ENCODE data around the gene ESR2. TPM values are rescaled to one million over a fixed set of nuclear protein-coding genes. Genes with fewer than 3 reads are reported as not detected.

The ESR2 gene
- total and polyA plus RNA-seq, 2 of the 8 experiments (the other 6 are each of a cell fraction or from before 2014, with no cell fraction given) = 0.19 to 0.23 TPM

DNA sequence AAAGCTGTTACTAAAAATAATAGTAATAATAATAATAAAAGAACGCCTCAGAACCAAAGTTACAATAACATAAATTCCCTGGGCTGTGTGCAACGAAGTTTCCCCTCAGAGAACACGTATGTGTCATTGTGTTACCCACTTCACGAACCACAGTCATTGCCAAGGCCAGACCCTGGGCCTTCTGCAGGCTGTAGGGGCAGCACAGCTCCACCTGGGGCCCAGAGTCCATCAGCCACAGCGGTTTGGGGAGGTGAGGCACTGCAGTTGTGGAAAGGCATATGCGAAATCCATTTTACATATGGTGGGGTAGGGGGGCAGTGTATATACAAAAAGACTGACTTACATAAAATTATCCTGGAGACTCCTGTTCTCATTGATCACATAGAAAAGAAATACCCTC is 56.1 kb downstream of the ESR2 start:
- H4K5ac ChIP-seq (ENCODE audit: insufficient read length, low read depth, low read length) = no peak overlapping the region
- no peak overlapping the region for H3K4me2 ChIP-seq (ENCODE audit: insufficient read depth in 1 of 2, low read depth in 2 of 2, low read length in 2 of 2)
- H2BK15ac ChIP-seq (ENCODE audit: low read length) = no peak overlapping the region
- H3K36me3 ChIP-seq (ENCODE audit: control insufficient read depth in 2 of 4, insufficient read depth in 4 of 4, low read length in 3 of 4) = no peaks in the 10 kb centered on the region
- H3K4me1 ChIP-seq (replicated peaks in 1 of 4; ENCODE audit: control insufficient read depth in 3 of 4, insufficient read depth in 4 of 4, low read length in 3 of 4) = 0 out of 7 replicates have a peak, but pooled peaks cover 0 to 2% (median 0%) of the 10 kb centered on the region in 4 experiments
- no peak overlapping the region for H4K8ac ChIP-seq (ENCODE audit: extremely low read depth, insufficient read depth, low read length)
- H3K18ac ChIP-seq (ENCODE audit: extremely low read depth, low read length) = no peak overlapping the region
- ChIA-PET CTCF (ENCODE audit: partially characterized antibody) (interaction anchor here (0.5 to 4.7 kb wide), 5 partner anchors 9 to 697 kb away, joined by 3 to 32 read pairs (median 3); no protein-coding TSS in a partner anchor), POLR2A (ENCODE audit: partially characterized antibody) (interaction anchor here (0.8 to 1.3 kb wide), 2 partner anchors 27 to 44 kb away, joined by 3 read pairs; no protein-coding TSS in a partner anchor)
- H3K27me3 ChIP-seq (replicated peaks in 1 of 4; ENCODE audit: control insufficient read depth in 3 of 4, extremely low read depth in 1 of 4, insufficient read depth in 3 of 4, low read length in 3 of 4) = no peaks in the 10 kb centered on the region
- H3K23ac ChIP-seq (ENCODE audit: insufficient read length) = no peak overlapping the region
- no peaks in the 10 kb centered on the region for H3K79me1 ChIP-seq (ENCODE audit: low read depth, low read length)
- H3K9ac ChIP-seq (replicated peaks in 1 of 4; ENCODE audit: extremely low read depth in 1 of 4, low read depth in 3 of 4, low read length in 3 of 4) = no peak overlapping the region
- no peak overlapping the region for H3K56ac ChIP-seq (replicated peaks; ENCODE audit: insufficient read length, low read depth, low read length)
- H3K27ac ChIP-seq (ENCODE audit: low read depth, low read length) = no peak overlapping the region
- no peaks in the 10 kb centered on the region for H3K9me3 ChIP-seq (ENCODE audit: insufficient read depth in 2 of 2, low read depth in 1 of 2, low read length in 1 of 2)
- FAIRE-seq (no peak), DNase-seq (ENCODE audit: low read depth in 1 of 2, low spot score in 2 of 2) (no peak)
- no peaks in the 10 kb centered on the region for H4K20me1 ChIP-seq (replicated peaks in 1 of 2; ENCODE audit: control insufficient read depth in 1 of 2, insufficient read depth in 2 of 2, low read length in 2 of 2)
- no peak overlapping the region for H3K4me3 ChIP-seq (ENCODE audit: extremely low read depth in 1 of 4, insufficient read depth in 2 of 4, low read depth in 3 of 4, low read length in 4 of 4)
- H3K14ac ChIP-seq (ENCODE audit: insufficient read length) = no peak overlapping the region
- H3K4ac ChIP-seq (replicated peaks; ENCODE audit: insufficient read length, low read depth, low read length) = no peak overlapping the region
- H4K91ac ChIP-seq (replicated peaks; ENCODE audit: insufficient read length, low read length) = no peak overlapping the region
- no peaks in the 10 kb centered on the region for H3K23me2 ChIP-seq (ENCODE audit: low read depth, low read length)
- H2BK5ac ChIP-seq (ENCODE audit: low read depth, low read length) = no peak overlapping the region
- WGBS, 2 experiments (ENCODE audit: extremely low coverage in 1 of 2, insufficient coverage in 1 of 2, insufficient read length in 1 of 2, insufficient replicate concordance in 2 of 2, low coverage in 1 of 2, low lambda C conversion rate in 2 of 2, missing lambda C conversion rate in 1 of 2) = 85% methylated on average over 6 of the region's 6 CpGs; no CpG with 5 or more reads in 1 of the 2 experiments
- no peak overlapping the region for H2BK120ac ChIP-seq (replicated peaks; ENCODE audit: low read depth, low read length)
- H2AK5ac ChIP-seq (ENCODE audit: low read depth, low read length) = no peak overlapping the region
- no peak overlapping the region for H2BK12ac ChIP-seq (ENCODE audit: low read depth, low read length)
- H3K79me2 ChIP-seq (ENCODE audit: control insufficient read depth in 1 of 2, insufficient read depth in 2 of 2, low read length in 2 of 2) = no peaks in the 10 kb centered on the region
- H2BK20ac ChIP-seq (ENCODE audit: low read length) = no peak overlapping the region
- no peak overlapping the region for H2AFZ ChIP-seq (ENCODE audit: low read length)
- TF ChIP-seq BACH1 (IDR thresholded peaks at IDR 0.05; ENCODE audit: low read length) (no peak), SRF (IDR thresholded peaks at IDR 0.05; ENCODE audit: low read depth, low read length) (no peak), TCF12 (IDR thresholded peaks at IDR 0.05; ENCODE audit: low read depth, low read length) (no peak), CREB1 (IDR thresholded peaks at IDR 0.05) (no peak), EZH2 (IDR thresholded peaks at IDR 0.05; ENCODE audit: low read depth, low read length, severe bottlenecking) (no peak), RBBP5 (IDR thresholded peaks at IDR 0.05; ENCODE audit: borderline replicate concordance, low read depth, low read length) (no peak)
- TF ChIP-seq, protein P1, sequence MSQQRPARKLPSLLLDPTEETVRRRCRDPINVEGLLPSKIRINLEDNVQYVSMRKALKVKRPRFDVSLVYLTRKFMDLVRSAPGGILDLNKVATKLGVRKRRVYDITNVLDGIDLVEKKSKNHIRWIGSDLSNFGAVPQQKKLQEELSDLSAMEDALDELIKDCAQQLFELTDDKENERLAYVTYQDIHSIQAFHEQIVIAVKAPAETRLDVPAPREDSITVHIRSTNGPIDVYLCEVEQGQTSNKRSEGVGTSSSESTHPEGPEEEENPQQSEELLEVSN (IDR thresholded peaks at IDR 0.05) = no peak
- TF ChIP-seq, protein P2, sequence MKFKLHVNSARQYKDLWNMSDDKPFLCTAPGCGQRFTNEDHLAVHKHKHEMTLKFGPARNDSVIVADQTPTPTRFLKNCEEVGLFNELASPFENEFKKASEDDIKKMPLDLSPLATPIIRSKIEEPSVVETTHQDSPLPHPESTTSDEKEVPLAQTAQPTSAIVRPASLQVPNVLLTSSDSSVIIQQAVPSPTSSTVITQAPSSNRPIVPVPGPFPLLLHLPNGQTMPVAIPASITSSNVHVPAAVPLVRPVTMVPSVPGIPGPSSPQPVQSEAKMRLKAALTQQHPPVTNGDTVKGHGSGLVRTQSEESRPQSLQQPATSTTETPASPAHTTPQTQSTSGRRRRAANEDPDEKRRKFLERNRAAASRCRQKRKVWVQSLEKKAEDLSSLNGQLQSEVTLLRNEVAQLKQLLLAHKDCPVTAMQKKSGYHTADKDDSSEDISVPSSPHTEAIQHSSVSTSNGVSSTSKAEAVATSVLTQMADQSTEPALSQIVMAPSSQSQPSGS (IDR thresholded peaks at IDR 0.05; ENCODE audit: low read length) = no peak
- TF ChIP-seq, protein P3, sequence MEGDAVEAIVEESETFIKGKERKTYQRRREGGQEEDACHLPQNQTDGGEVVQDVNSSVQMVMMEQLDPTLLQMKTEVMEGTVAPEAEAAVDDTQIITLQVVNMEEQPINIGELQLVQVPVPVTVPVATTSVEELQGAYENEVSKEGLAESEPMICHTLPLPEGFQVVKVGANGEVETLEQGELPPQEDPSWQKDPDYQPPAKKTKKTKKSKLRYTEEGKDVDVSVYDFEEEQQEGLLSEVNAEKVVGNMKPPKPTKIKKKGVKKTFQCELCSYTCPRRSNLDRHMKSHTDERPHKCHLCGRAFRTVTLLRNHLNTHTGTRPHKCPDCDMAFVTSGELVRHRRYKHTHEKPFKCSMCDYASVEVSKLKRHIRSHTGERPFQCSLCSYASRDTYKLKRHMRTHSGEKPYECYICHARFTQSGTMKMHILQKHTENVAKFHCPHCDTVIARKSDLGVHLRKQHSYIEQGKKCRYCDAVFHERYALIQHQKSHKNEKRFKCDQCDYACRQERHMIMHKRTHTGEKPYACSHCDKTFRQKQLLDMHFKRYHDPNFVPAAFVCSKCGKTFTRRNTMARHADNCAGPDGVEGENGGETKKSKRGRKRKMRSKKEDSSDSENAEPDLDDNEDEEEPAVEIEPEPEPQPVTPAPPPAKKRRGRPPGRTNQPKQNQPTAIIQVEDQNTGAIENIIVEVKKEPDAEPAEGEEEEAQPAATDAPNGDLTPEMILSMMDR (IDR thresholded peaks at IDR 0.05; ENCODE audit: control extremely low read depth in 1 of 3, insufficient read depth in 1 of 3, low read depth in 1 of 3, low read length in 3 of 3) = peak; percentile 31 to 47 (median 42)
